GM12872 (cell line): ENCODE results near the gene PPIC.

ENCODE experiments used
- TF ChIP-seq, protein P1 (sequence below): IDR thresholded peaks from 3 replicates; pipeline ENCODE4 v1.5.1; 2011; ENCODE audit warnings: low read depth, mild to moderate bottlenecking, low read length, moderate library complexity; ENCODE audit not compliant: insufficient read depth

PPIC gene

DNA sequence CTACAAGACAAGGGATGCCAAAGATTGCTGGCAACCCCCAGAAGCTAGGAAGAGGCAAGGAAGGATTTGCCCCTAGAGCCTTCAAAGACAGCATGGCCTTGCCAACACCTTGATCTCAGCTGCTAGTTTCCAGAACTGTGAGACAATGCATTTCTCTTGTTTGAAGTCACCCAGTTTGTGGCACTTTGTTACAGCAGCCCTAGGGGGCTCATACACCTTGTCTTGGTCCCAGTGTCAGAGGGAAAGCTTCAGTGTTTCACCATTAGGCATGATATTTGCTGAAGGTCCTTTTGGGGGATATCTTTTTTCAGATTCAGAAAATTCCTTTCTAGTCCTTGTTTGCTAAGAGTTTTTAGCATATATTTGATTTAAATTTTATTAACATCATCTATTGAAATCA is 3.1 kb upstream of the PPIC start:
- TF ChIP-seq, protein P1, sequence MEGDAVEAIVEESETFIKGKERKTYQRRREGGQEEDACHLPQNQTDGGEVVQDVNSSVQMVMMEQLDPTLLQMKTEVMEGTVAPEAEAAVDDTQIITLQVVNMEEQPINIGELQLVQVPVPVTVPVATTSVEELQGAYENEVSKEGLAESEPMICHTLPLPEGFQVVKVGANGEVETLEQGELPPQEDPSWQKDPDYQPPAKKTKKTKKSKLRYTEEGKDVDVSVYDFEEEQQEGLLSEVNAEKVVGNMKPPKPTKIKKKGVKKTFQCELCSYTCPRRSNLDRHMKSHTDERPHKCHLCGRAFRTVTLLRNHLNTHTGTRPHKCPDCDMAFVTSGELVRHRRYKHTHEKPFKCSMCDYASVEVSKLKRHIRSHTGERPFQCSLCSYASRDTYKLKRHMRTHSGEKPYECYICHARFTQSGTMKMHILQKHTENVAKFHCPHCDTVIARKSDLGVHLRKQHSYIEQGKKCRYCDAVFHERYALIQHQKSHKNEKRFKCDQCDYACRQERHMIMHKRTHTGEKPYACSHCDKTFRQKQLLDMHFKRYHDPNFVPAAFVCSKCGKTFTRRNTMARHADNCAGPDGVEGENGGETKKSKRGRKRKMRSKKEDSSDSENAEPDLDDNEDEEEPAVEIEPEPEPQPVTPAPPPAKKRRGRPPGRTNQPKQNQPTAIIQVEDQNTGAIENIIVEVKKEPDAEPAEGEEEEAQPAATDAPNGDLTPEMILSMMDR, result no peak

DNA sequence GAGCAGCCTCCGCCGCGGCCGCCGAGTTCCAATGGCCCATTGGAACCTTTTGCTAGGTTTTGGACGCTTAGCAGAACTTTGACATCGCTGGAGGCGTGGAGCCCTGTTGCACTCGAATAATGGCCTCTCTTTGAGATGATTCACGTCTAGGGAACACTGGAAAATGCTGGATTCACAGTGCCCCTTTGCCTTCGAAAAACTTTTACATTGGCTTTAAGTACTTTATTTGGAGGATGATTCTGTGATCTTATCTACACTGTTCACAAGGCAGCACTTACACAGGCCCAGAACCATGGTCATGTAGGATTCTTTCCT is 536 bp upstream of the PPIC start:
- TF ChIP-seq, protein P1, result no peak

DNA sequence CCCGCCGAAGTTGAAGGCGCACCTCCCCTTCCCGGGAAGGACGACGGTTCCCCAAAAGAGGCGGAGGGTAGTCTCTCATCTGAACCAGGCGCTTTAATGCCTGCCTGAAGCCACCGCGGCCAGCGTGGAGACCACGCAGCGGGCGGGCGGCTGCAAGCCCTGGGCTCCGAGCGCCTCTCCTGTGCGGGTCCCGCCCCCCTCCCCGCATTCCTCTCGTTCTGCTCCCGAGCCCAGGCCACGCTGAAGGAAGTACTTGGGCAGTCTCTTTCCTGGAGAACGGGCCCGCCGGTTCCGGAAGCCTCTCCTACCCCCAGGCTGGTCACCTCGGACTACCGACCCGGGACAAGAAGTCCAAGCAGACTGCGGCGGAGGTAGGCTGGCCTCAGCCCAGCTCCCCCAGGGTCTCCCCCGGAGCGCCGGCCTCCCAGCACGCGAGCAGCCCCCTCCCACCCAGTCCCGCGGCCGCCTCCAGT is 571 bp downstream of the PPIC start:
- TF ChIP-seq, protein P1, result no peak

DNA sequence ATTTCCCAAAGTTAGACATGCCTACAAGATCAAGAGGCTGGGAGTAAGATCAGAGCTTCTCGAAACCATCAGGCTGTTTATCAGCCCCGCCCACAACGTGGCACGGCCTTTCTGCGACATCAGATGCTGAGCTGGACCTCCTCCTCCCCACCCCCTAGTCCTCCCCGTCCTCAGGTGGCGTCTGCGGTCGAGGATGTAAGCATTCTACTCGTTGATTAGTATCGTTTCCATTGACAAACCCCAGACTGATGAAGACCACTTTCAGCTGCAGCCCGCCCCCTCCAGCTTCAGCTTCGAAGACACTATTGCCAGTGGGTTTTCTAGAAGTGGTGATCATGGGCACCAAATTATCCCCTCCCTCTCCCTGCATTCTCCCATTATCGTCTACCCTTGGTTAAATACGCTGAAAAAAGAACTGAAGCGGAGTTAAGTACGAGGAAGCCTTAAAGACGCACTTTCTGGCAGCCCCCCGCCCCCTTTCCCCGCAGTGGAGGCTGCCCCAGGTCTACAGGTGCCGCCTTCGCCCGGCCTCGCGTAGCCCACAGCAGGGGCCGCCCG is 1.1 kb downstream of the PPIC start:
- TF ChIP-seq, protein P1, result no peak

DNA sequence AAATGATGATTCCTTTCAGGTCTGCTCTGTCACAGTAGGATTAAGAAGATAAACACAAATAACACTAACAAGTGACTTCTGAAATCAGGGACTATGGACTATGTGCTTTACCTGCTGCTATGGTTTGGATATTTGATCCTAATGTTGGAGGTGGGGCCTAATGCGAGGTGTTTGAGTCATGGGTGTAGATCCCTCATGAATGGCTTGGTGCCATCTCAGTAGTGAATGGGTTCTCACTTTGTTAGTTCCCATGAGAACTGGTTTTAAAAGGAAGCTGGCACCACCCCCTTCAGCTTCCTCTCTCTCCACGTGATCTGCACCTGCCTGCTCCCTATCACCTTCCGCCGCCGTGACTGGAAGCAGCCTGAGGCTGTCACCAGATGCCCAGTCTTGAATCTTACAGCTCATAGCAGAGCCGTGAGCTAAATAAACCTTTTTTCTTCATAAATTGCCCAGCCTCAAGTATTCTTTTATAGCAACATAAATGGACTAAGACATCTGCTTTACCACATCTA is 3.3 kb downstream of the PPIC start:
- TF ChIP-seq, protein P1, result no peak

DNA sequence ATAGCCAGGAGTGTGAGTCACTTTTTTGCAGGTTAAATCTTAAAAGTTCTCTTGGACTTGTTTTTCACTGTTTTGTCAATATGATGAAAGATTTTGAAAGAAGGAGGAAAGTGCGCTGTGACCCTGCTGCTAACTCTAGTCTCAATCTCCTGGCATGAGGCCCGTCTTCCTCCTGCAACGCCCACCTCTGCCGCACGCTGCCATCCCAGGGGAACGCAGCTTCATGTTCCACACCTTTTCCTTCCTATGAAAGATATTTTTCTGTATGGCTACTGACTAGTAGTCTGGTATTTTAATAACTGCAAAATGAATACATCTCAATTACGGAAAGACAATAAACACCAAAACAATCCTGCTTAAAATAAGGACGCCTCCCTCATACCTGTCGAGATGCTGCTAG is 8.3 kb downstream of the PPIC start:
- TF ChIP-seq, protein P1, result no peak

DNA sequence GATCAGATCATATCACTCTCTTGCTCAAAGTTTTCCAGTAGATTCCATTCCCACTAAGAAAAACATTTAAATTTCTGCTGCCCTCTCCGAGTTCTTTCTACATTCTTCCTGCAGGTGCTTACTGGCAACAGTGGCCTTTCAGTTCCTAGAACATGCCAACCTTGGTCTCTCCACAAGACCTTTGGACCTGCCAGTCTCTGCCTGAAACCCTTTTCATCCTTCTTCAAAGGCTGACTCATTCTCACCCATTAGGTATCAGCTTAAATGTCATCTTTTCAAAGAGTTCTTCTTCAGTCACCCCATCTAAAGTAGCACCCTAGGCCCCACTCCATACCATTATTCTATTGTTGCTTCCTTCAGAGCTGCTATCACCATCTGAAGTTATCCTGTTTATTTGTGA is 21.8 kb downstream of the PPIC start:
- TF ChIP-seq, protein P1, result no peak
